HG02623 (cell line): Measurements from ENCODE around the gene CYSTM1.

Experiments used
- ATAC-seq: cut with Tn5 transposase; IDR thresholded peaks from one replicate; pipeline ENCODE4 v1.9.1; 2021; ENCODE audit warnings: moderate library complexity; ENCODE audit not compliant: unreplicated experiment

Gene CYSTM1

GRCh38 chr5:140252470-140253126 is 77.6 kb downstream of the CYSTM1 start:
- ATAC-seq, result no peak

- no peak for ATAC-seq
These were observed 79.0 kb downstream of the CYSTM1 start for GRCh38 chr5:140253985-140254384.

- no peak for ATAC-seq
These were observed 80.6 kb downstream of the CYSTM1 start for GRCh38 chr5:140255460-140256157.

- ATAC-seq, result no peak
These were observed 81.7 kb downstream of the CYSTM1 start for GRCh38 chr5:140256726-140257125.

GRCh38 chr5:140258016-140258415 is 83.0 kb downstream of the CYSTM1 start:
- no peak for ATAC-seq

- ATAC-seq, result no peak
These were observed 83.9 kb downstream of the CYSTM1 start for GRCh38 chr5:140258873-140259272.

- ATAC-seq, result no peak
These were observed 84.5 kb downstream of the CYSTM1 start for GRCh38 chr5:140259500-140259899.

- no peak for ATAC-seq
These were observed 85.2 kb downstream of the CYSTM1 start for GRCh38 chr5:140260089-140260656.

GRCh38 chr5:140261403-140262171 is 86.6 kb downstream of the CYSTM1 start:
- no peak for ATAC-seq

GRCh38 chr5:140262221-140262620 is 87.2 kb downstream of the CYSTM1 start:
- no peak for ATAC-seq

- ATAC-seq, result no peak
These were observed 87.9 kb downstream of the CYSTM1 start for GRCh38 chr5:140262839-140263238.

GRCh38 chr5:140265845-140266244 is 90.9 kb downstream of the CYSTM1 start:
- no peak for ATAC-seq

GRCh38 chr5:140266471-140267200 is 91.6 kb downstream of the CYSTM1 start:
- no peak for ATAC-seq

- no peak for ATAC-seq
These were observed 92.2 kb downstream of the CYSTM1 start for GRCh38 chr5:140267201-140267540.

GRCh38 chr5:140267559-140268018 is 92.6 kb downstream of the CYSTM1 start:
- no peak for ATAC-seq

- ATAC-seq, result no peak
These were observed 95.0 kb downstream of the CYSTM1 start for GRCh38 chr5:140270008-140270407.

- no peak for ATAC-seq
These were observed 98.5 kb downstream of the CYSTM1 start for GRCh38 chr5:140273401-140273877.

GRCh38 chr5:140275837-140276236 is 100.8 kb downstream of the CYSTM1 start:
- ATAC-seq, result no peak

GRCh38 chr5:140282266-140282665 is 107.3 kb downstream of the CYSTM1 start:
- ATAC-seq, result no peak

- ATAC-seq, result no peak
These were observed 109.0 kb downstream of the CYSTM1 start for GRCh38 chr5:140284013-140284412.

GRCh38 chr5:140286424-140286823 is 111.4 kb downstream of the CYSTM1 start:
- no peak for ATAC-seq
